Bladder microvascular endothelial cell (primary cell): Measurements from ENCODE around the gene MOB3B. TPM values are rescaled to one million over a fixed set of nuclear protein-coding genes. Genes with fewer than 3 reads are reported as not detected.

Experiments
- total RNA-seq: library from RNA; depleted of rRNA; stranded (reverse); fragments of >200 nt; gene quantifications from 2 replicates; pipeline ENCODE4 v1.2.3, GENCODE V29; 2014

MOB3B gene
- under 0.01 and 2.0 TPM in 2 replicates for total RNA-seq

GRCh38 chr9:27529316-27530278 lies at the start of gene MOB3B:
MOB3B (minus strand) TSS chr9:27529814; CDS start chr9:27455550, 74,264 bp downstream.

DNA sequence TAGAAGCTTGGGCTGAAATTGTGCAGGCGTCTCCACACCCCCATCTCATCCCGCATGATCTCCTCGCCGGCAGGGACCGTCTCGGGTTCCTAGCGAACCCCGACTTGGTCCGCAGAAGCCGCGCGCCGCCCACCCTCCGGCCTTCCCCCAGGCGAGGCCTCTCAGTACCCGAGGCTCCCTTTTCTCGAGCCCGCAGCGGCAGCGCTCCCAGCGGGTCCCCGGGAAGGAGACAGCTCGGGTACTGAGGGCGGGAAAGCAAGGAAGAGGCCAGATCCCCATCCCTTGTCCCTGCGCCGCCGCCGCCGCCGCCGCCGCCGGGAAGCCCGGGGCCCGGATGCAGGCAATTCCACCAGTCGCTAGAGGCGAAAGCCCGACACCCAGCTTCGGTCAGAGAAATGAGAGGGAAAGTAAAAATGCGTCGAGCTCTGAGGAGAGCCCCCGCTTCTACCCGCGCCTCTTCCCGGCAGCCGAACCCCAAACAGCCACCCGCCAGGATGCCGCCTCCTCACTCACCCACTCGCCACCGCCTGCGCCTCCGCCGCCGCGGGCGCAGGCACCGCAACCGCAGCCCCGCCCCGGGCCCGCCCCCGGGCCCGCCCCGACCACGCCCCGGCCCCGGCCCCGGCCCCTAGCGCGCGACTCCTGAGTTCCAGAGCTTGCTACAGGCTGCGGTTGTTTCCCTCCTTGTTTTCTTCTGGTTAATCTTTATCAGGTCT lies 43.5 kb upstream of the MOB3B start, which contains the start of gene C9orf72:
Gene C9orf72, minus strand, starts transcription at position 564 of the 716 bp plus-strand sequence. CDS start 6,361 bp downstream, outside the sequence.

DNA sequence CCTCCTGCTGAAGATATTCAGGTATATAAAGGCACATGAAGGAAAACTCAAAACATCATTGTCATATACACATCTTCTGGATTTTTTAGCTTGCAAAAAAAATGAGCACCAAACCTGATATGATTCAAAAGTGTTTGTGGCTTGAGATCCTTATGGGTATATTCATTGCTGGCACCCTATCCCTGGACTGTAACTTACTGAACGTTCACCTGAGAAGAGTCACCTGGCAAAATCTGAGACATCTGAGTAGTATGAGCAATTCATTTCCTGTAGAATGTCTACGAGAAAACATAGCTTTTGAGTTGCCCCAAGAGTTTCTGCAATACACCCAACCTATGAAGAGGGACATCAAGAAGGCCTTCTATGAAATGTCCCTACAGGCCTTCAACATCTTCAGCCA lies 5.4 kb downstream of the MOB3B start, which contains the start of gene IFNK:
Gene IFNK, plus strand, starts transcription at position 55 of the 400 bp plus-strand sequence. Its CDS starts 47 bp downstream, at position 102.

DNA sequence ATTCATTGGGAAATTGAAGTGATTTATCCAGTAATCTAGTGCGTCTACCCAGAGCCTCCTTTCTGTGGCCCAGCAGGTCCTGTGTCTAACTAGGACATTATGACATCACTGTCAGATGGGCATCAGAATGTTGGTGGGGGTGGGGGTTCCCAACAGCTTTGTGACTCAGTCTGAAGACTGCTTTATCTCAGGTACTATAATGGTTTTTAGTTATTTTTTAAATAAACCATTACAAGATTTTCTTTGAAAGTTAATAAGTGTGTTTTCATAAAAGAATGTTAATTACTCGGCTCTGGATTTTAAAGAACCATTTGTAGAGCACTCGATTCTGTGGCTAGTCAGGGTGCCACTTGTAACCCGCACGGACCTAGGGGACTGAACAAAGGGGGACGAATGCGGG lies 232.6 kb downstream of the MOB3B start, which contains the start of gene EQTN:
Gene EQTN, minus strand, starts transcription at position 101 of the 400 bp plus-strand sequence. Its CDS starts 95 bp downstream, at position 6.

Other genes starting within 250 kb of the MOB3B start
- not detected in 2 replicates for gene EQTN, start 232.7 kb downstream of the MOB3B start, total RNA-seq
- gene IFNK, start 5.5 kb downstream of the MOB3B start, total RNA-seq: not detected in 2 replicates
- 5.5 and 12.4 TPM in 2 replicates for gene C9orf72, start 43.7 kb upstream of the MOB3B start, total RNA-seq